OCI-LY3 (cell line): ENCODE results near the gene NR5A2.

Experiments
- H2AFZ ChIP-seq: fragments of 200-600, 300-600 bp; shearing (Covaris generic); 2 replicates; pipeline ENCODE4 v1.6.0; 2014; ENCODE audit warnings: antibody characterized with exemption, low read depth, low read length
- H3K27ac ChIP-seq: fragments of 200-600, 300-600 bp; sonication (generic); 2 replicates; pipeline ENCODE4 v1.5.1; 2014; ENCODE audit warnings: mild to moderate bottlenecking, low read length, moderate library complexity, mixed read lengths
- H3K27me3 ChIP-seq: fragments of 200-600, 300-600 bp; sonication (generic); 2 replicates; pipeline ENCODE4 v1.6.1; 2014; ENCODE audit warnings: low read depth, low read length, mixed read lengths
- H3K36me3 ChIP-seq: fragments of 200-600, 300-600 bp; sonication (generic); replicated peaks from 2 replicates; pipeline ENCODE3; 2014; ENCODE audit warnings: low read depth, low read length, mixed read lengths
- H3K4me1 ChIP-seq: fragments of 300-600, 200-600 bp; sonication (generic); 2 replicates; pipeline ENCODE4 v1.6.1; 2014; ENCODE audit warnings: low read length, mixed read lengths
- H3K4me2 ChIP-seq: fragments of 200-600, 300-600 bp; sonication (generic); 2 replicates; pipeline ENCODE4 v1.6.1; 2014; ENCODE audit warnings: low read length, mixed read lengths
- H3K4me3 ChIP-seq: fragments of 300-600, 200-600 bp; sonication (generic); 2 replicates; pipeline ENCODE4 v1.5.1; 2014; ENCODE audit warnings: antibody characterized with exemption, mild to moderate bottlenecking, low read length, moderate library complexity
- H3K79me2 ChIP-seq: fragments of 300-600, 200-600 bp; shearing (Covaris generic); 2 replicates; pipeline ENCODE4 v1.6.1; 2014; ENCODE audit warnings: mild to moderate bottlenecking, low read length, mixed read lengths
- H3K9ac ChIP-seq: fragments of 300-600, 200-600 bp; shearing (Covaris generic); 2 replicates; pipeline ENCODE4 v1.6.0; 2014; ENCODE audit warnings: mild to moderate bottlenecking, low read length, moderate library complexity
- H3K9me3 ChIP-seq: fragments of 200-600, 300-600 bp; shearing (Covaris generic); 2 replicates; pipeline ENCODE4 v1.6.1; 2014; ENCODE audit warnings: low read length, mixed read lengths; ENCODE audit not compliant: insufficient read depth
- H4K20me1 ChIP-seq: fragments of 200-600, 300-600 bp; sonication (generic); 2 replicates; pipeline ENCODE4 v1.6.1; 2016; ENCODE audit warnings: low read length, mixed read lengths; ENCODE audit not compliant: insufficient read depth
- EZH2phosphoT487 ChIP-seq: fragments of 200-600 bp; shearing (Covaris generic); IDR thresholded peaks from 2 replicates; pipeline ENCODE4 v1.6.1; 2018; ENCODE audit warnings: antibody characterized with exemption, mixed run types, low read depth
- TF ChIP-seq, protein P1 (sequence below): fragments of 200-600, 300-600 bp; sonication (generic); IDR thresholded peaks from 2 replicates; pipeline ENCODE4 v1.5.1; 2014; ENCODE audit warnings: antibody characterized with exemption, low read length, low read depth

The NR5A2 gene

DNA sequence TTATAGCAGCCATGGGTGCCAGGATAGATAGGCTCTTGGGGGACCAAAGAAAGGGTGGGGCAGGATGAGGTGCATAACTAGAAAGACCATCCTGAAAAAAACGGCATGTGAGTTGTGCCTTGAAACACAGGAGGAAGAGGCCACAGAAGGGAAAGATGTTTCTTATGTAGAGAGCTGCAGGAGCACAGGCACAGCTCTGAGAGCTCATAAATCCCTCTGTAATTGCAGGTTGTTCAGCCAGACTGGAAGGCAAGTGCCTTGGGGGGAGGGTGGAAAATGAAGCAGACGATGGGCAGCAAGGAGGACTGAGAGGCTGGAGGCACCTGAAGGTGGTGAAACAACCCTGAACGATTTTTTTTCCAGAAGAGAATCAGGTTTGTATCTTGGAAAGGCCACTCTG, 170.7 kb downstream of the NR5A2 start:
- Histone ChIP-seq H3K27ac (no peak overlapping the region), H3K79me2 (no peaks in the 10 kb centered on the region), H3K4me3 (no peak overlapping the region), H3K9me3 (no peaks in the 10 kb centered on the region), H3K27me3 (peaks cover 29% of the 10 kb centered on the region), H2AFZ (no peak overlapping the region), H3K4me1 (no peaks in the 10 kb centered on the region), H3K9ac (no peak overlapping the region), H4K20me1 (no peaks in the 10 kb centered on the region), H3K36me3 (no peaks in the 10 kb centered on the region), H3K4me2 (no peak overlapping the region)
- TF ChIP-seq EZH2phosphoT487 = no peak
- TF ChIP-seq, protein P1, sequence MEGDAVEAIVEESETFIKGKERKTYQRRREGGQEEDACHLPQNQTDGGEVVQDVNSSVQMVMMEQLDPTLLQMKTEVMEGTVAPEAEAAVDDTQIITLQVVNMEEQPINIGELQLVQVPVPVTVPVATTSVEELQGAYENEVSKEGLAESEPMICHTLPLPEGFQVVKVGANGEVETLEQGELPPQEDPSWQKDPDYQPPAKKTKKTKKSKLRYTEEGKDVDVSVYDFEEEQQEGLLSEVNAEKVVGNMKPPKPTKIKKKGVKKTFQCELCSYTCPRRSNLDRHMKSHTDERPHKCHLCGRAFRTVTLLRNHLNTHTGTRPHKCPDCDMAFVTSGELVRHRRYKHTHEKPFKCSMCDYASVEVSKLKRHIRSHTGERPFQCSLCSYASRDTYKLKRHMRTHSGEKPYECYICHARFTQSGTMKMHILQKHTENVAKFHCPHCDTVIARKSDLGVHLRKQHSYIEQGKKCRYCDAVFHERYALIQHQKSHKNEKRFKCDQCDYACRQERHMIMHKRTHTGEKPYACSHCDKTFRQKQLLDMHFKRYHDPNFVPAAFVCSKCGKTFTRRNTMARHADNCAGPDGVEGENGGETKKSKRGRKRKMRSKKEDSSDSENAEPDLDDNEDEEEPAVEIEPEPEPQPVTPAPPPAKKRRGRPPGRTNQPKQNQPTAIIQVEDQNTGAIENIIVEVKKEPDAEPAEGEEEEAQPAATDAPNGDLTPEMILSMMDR = no peak

DNA sequence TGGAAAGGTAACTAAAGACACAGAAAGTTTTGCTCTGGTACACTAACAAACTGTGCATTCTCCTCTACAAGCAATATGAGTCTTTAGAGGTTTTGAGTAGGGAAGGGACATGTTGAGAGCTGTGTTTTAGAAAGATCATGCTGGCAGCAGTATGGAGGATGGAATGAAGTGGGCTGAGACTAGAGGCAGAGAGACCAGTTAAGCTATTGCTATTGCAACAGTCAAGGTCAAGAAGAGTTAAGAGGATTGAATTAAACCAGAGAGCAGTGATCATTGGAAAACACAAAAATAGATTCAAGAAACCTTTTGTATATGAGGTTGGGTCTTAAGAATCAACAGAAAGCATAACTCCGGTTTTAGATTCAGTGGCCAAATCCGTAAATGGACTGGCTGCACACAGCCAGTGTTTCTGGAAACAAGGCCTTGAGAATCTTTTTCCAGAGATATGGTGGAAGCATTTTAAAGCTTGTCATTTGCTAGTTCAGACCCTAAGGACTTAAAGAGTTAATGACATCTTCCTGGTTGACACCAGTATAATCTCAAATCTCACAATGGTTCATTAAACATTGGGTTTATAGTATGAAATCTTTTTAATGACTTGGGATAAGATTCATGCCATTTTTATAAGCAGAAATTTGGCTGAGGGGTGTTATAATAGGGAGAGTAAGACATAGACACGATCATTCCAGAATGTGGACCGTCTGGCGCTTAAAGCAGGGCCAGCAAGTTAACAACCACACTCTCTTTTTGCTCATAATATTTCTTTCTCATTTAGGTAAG, 177.9 kb downstream of the NR5A2 start:
- 0 out of 2 replicates have a peak, but pooled peaks cover 3% of the 10 kb centered on the region for H3K27me3 ChIP-seq
- TF ChIP-seq, protein P1 = no peak
- TF ChIP-seq EZH2phosphoT487 = no peak
- H3K36me3 ChIP-seq = no peaks in the 10 kb centered on the region
- H2AFZ ChIP-seq = no peak overlapping the region
- H3K4me1 ChIP-seq = peaks cover 29% of the 10 kb centered on the region
- no peak overlapping the region for H3K27ac ChIP-seq
- H3K9ac ChIP-seq = no peak overlapping the region
- H3K4me2 ChIP-seq = no peak overlapping the region
- H3K79me2 ChIP-seq = no peaks in the 10 kb centered on the region
- H3K9me3 ChIP-seq = no peaks in the 10 kb centered on the region
- H3K4me3 ChIP-seq = no peak overlapping the region
- no peaks in the 10 kb centered on the region for H4K20me1 ChIP-seq

DNA sequence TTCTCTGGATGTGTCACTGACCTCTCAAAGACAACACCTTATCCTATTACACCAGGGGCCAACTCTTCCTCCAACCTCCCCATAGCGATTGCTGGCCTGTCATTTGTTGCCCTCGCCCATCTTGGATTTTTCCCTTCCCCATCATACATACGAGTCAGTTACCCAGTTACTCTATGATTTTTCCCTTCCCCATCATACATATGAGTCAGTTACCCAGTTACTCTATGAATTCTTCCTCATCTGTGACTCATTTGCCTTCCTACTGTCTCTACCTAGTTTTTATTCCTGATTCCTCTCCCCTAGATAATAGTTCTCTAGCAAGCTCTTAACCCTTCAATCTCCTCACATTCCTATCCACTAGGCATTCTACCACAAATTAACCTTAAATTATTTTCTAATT, 178.8 kb downstream of the NR5A2 start:
- Histone ChIP-seq H3K9ac (no peak overlapping the region), H3K4me1 (peaks cover 29% of the 10 kb centered on the region), H3K4me2 (no peak overlapping the region), H3K27ac (no peak overlapping the region), H3K79me2 (no peaks in the 10 kb centered on the region), H3K9me3 (no peaks in the 10 kb centered on the region), H3K4me3 (no peak overlapping the region), H3K36me3 (no peaks in the 10 kb centered on the region), H3K27me3 (no peaks in the 10 kb centered on the region), H4K20me1 (no peaks in the 10 kb centered on the region), H2AFZ (no peak overlapping the region)
- TF ChIP-seq, protein P1 = no peak
- no peak for TF ChIP-seq EZH2phosphoT487

DNA sequence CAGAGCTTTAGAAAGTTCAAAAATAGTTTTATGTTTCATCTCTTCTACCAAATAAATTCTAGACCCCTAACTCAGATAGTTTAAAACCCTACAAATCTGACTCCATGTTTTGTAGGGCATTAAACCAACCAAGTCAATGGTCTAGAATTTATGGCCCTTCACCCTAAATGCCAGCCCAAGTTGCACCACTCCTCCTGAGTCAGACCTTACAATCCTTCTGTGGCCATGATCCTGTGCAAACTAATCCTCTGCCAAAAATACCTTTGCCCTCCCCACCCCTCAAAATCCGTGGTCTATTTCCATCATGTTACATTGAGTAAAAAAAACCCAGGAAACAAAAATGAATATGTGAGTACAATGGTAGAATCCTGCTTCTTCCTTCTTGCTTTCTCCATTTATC, 179.3 kb downstream of the NR5A2 start:
- no peak overlapping the region for H3K9ac ChIP-seq
- no peak for TF ChIP-seq EZH2phosphoT487
- TF ChIP-seq, protein P1 = no peak
- H2AFZ ChIP-seq = no peak overlapping the region
- H3K27me3 ChIP-seq = no peaks in the 10 kb centered on the region
- H3K79me2 ChIP-seq = no peaks in the 10 kb centered on the region
- no peaks in the 10 kb centered on the region for H3K9me3 ChIP-seq
- H4K20me1 ChIP-seq = no peaks in the 10 kb centered on the region
- H3K4me3 ChIP-seq = no peak overlapping the region
- H3K4me1 ChIP-seq = peaks cover 29% of the 10 kb centered on the region
- H3K4me2 ChIP-seq = no peak overlapping the region
- no peaks in the 10 kb centered on the region for H3K36me3 ChIP-seq
- H3K27ac ChIP-seq = no peak overlapping the region
